Tibial nerve (tissue), 4 donors: Measurements from ENCODE around the gene SEC11C. TPM values are rescaled to one million over a fixed set of nuclear protein-coding genes. Genes with fewer than 3 reads are reported as not detected.

Experiments
- DNase-seq, 2 donors: peaks; one replicate each; pipeline ENCODE4 v3.0.0-alpha.2; 2019; ENCODE audit warnings: low spot score in 2 of 2
- H3K27ac ChIP-seq, 4 donors: fragments of 200-600 bp; sonication (generic) in 3 of 4; one replicate each; pipeline ENCODE4 v1.5.1; 2017 to 2019; ENCODE audit warnings: mild to moderate bottlenecking in 1 of 4
- H3K27me3 ChIP-seq, 2 donors: fragments of 200-600 bp; sonication (generic) in 1 of 2; one replicate each; pipeline versions ENCODE4 v1.5.1 to v1.6.0; 2017 to 2019
- H3K36me3 ChIP-seq, 3 donors: fragments of 200-600 bp; sonication (generic); one replicate each; pipeline ENCODE4 v1.5.1; 2018 to 2019
- H3K4me1 ChIP-seq, 4 donors: fragments of 200-600 bp; sonication (generic) in 3 of 4; one replicate each; pipeline ENCODE4 v1.5.1; 2017 to 2019
- H3K4me3 ChIP-seq, 4 donors: fragments of 200-600 bp; sonication (generic) in 3 of 4; one replicate each; pipeline ENCODE4 v1.5.1; 2017 to 2019; ENCODE audit warnings: mild to moderate bottlenecking in 1 of 4, moderate library complexity in 1 of 4
- H3K9me3 ChIP-seq, 4 donors: fragments of 200-600 bp; sonication (generic) in 3 of 4; one replicate each; pipeline ENCODE4 v1.5.1; 2017 to 2019
- CTCF ChIP-seq, 5 experiments: fragments of 200-600 bp in 3 of 5; fragments of 450-650 bp in 2 of 5; sonication (generic) in 3 of 5; IDR thresholded peaks; one replicate each; pipeline ENCODE4 v1.5.1; 2016 to 2019; ENCODE audit warnings: antibody characterized with exemption in 5 of 5, mild to moderate bottlenecking in 3 of 5, moderate library complexity in 2 of 5
- EP300 ChIP-seq, 2 donors: sonication (generic); formaldehyde crosslinking; IDR thresholded peaks; one replicate each; pipeline ENCODE4 v1.6.1; 2017; ENCODE audit warnings: antibody characterized with exemption in 2 of 2, mild to moderate bottlenecking in 1 of 2
- POLR2A ChIP-seq, 2 donors: fragments of 450-650 bp; IDR thresholded peaks; one replicate each; pipeline ENCODE4 v1.6.1; 2017; ENCODE audit warnings: antibody characterized with exemption in 2 of 2, mild to moderate bottlenecking in 2 of 2, moderate library complexity in 2 of 2
- WGBS, 2 donors: methylation state at CpG; one replicate each; pipeline ENCODE4 v1.1.5; 2018; 5-methylcytosine and 5-hydroxymethylcytosine counted together
- total RNA-seq, 4 donors: library from RNA; depleted of rRNA; stranded (reverse); fragments of >200 nt; gene quantifications; one replicate each; pipeline ENCODE4 v1.1.0, GENCODE V29; 2016

The SEC11C gene
- total RNA-seq, 4 donors from 2014 or later = 12.2 to 36.7 (median 30.2) TPM

- WGBS, 2 donors = 88 to 96% methylated on average over 11 of the region's 11 CpGs
- no peaks in the 10 kb centered on the region for H3K9me3 ChIP-seq
- H3K4me1 ChIP-seq = no peaks in the 10 kb centered on the region
- H3K36me3 ChIP-seq = peaks cover 0 to 62% (median 3%) of the 10 kb centered on the region in 3 donors
- DNase-seq = no peak
- H3K4me3 ChIP-seq = no peak overlapping the region
- H3K27me3 ChIP-seq = no peaks in the 10 kb centered on the region
- H3K27ac ChIP-seq = no peak overlapping the region
- TF ChIP-seq CTCF (IDR thresholded peaks at IDR 0.05) = no peak
- no peak for TF ChIP-seq POLR2A (IDR thresholded peaks at IDR 0.05)
Observed at GRCh38 chr18:59150236-59150635, 10.6 kb downstream of the SEC11C start.

- Histone ChIP-seq H3K27ac (no peak overlapping the region), H3K4me3 (no peak overlapping the region), H3K4me1 (no peaks in the 10 kb centered on the region), H3K36me3 (peaks cover 0 to 81% (median 3%) of the 10 kb centered on the region in 3 donors), H3K9me3 (no peaks in the 10 kb centered on the region), H3K27me3 (no peaks in the 10 kb centered on the region)
- 80 to 81% methylated on average over 2 of the region's 2 CpGs for WGBS, 2 donors
- TF ChIP-seq EP300 (IDR thresholded peaks at IDR 0.05) (no peak), POLR2A (IDR thresholded peaks at IDR 0.05) (no peak), CTCF (IDR thresholded peaks at IDR 0.05) (no peak)
- no peak for DNase-seq
Observed at GRCh38 chr18:59155153-59155552, 15.5 kb downstream of the SEC11C start.

- TF ChIP-seq EP300 (IDR thresholded peaks at IDR 0.05) = no peak
- TF ChIP-seq CTCF (IDR thresholded peaks at IDR 0.05) = no peak
- no peak for TF ChIP-seq POLR2A (IDR thresholded peaks at IDR 0.05)
- no peak for DNase-seq
- no peak overlapping the region for H3K4me3 ChIP-seq
- H3K27ac ChIP-seq = no peak overlapping the region
- H3K4me1 ChIP-seq = no peaks in the 10 kb centered on the region
- no peaks in the 10 kb centered on the region for H3K27me3 ChIP-seq
- WGBS, 2 donors = 93 to 95% methylated on average over 3 of the region's 3 CpGs
- no peaks in the 10 kb centered on the region for H3K9me3 ChIP-seq
- peaks cover 0 to 71% (median 3%) of the 10 kb centered on the region in 3 donors for H3K36me3 ChIP-seq
Observed at GRCh38 chr18:59156316-59156715, 16.6 kb downstream of the SEC11C start.

- H3K36me3 ChIP-seq = peaks cover 0 to 41% (median 0%) of the 10 kb centered on the region in 3 donors
- DNase-seq = no peak
- TF ChIP-seq POLR2A (IDR thresholded peaks at IDR 0.05) = no peak
- no peak for TF ChIP-seq CTCF (IDR thresholded peaks at IDR 0.05)
- no peak for TF ChIP-seq EP300 (IDR thresholded peaks at IDR 0.05)
- no peak overlapping the region for H3K4me3 ChIP-seq
- H3K9me3 ChIP-seq = no peaks in the 10 kb centered on the region
- H3K27me3 ChIP-seq = no peaks in the 10 kb centered on the region
- H3K4me1 ChIP-seq = no peaks in the 10 kb centered on the region
- 84 to 86% methylated on average over 3 of the region's 3 CpGs for WGBS, 2 donors
- H3K27ac ChIP-seq = no peak overlapping the region
Observed at GRCh38 chr18:59159265-59159664, 19.6 kb downstream of the SEC11C start.

- H3K4me3 ChIP-seq = no peak overlapping the region
- H3K4me1 ChIP-seq = no peaks in the 10 kb centered on the region
- no peak overlapping the region for H3K27ac ChIP-seq
- no peak for DNase-seq
- no peaks in the 10 kb centered on the region for H3K9me3 ChIP-seq
- 86 to 87% methylated on average over 10 of the region's 10 CpGs for WGBS, 2 donors
- peaks cover 0 to 34% (median 0%) of the 10 kb centered on the region in 3 donors for H3K36me3 ChIP-seq
- TF ChIP-seq EP300 (IDR thresholded peaks at IDR 0.05) (no peak), CTCF (IDR thresholded peaks at IDR 0.05) (no peak)
- H3K27me3 ChIP-seq = no peaks in the 10 kb centered on the region
Observed at GRCh38 chr18:59159986-59160385, 20.3 kb downstream of the SEC11C start.
